ENCODE measurements around the gene CDC42BPB.
A peak's percentile ranks its signal among the peaks of the same experiment; 100 is the strongest.

The CDC42BPB gene

GRCh38 chr14:103101963-103102688 lies 44.8 kb upstream of the CDC42BPB start:
- Histone ChIP-seq H3K79me2 (ENCODE audit: control insufficient read depth, low read length) (no peaks in the 10 kb centered on the region), H3K27me3 (ENCODE audit: control insufficient read depth, low read length) (peaks cover 10% of the 10 kb centered on the region), H3K9me2 (replicated peaks; ENCODE audit: control insufficient read depth, low read length) (no peaks in the 10 kb centered on the region), H3F3A (ENCODE audit: control insufficient read depth, insufficient read depth) (no peaks in the 10 kb centered on the region), H3K36me3 (ENCODE audit: control insufficient read depth, low read length) (no peaks in the 10 kb centered on the region), H4K20me1 (ENCODE audit: control insufficient read depth, insufficient read depth, low read depth, low read length) (no peaks in the 10 kb centered on the region), H3K4me3 (ENCODE audit: low read length) (no peak overlapping the region), H3K4me2 (ENCODE audit: low read length) (no peak overlapping the region), H3K9me3 (ENCODE audit: control insufficient read depth, insufficient read depth, low read length) (no peaks in the 10 kb centered on the region), H3K4me1 (ENCODE audit: control insufficient read depth, low read length) (peaks cover 42% of the 10 kb centered on the region), H3K27ac (ENCODE audit: low read depth, low read length) (no peak overlapping the region)
- TF ChIP-seq CTCF (IDR thresholded peaks at IDR 0.05; ENCODE audit: low read depth, low read length, poor library complexity, severe bottlenecking) (no peak), EZH2phosphoT487 (IDR thresholded peaks at IDR 0.05; ENCODE audit: borderline replicate concordance, low read length) (no peak)

DNA sequence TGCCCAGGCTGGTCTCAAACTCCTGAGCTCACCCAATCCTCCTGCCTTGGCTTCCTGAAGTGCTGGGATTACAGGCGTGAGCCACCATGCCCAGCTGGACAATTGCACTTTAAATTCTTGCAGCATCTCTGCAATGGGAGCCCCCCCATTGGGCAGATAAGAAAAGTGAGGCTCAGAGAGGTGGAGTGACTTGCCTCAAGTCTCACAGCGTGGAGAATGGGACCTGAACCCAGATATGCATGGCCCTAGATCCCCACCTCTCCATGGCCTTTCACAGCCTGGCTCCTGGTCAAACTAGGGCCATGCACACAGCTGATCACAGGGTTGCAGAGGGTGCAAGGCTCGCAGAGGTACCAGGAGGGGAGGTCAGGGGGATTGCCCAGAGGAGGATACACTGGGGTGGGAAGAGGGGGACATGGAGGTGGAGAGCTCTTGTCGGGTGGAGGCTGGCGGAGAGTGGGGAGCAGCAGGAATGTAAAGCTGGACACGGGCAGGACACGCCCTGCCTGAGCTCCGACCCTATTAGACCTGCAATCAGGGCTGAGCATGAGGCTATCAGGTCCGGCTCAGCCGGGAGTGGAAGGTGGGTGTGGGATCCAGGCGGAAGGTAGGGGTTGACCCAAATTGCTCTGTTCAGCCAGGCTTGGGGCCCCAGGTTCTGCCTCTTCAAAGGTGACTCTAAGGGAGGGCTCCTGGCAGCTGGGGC lies 44.1 kb upstream of the CDC42BPB start:
- H3K4me1 ChIP-seq (ENCODE audit: control insufficient read depth, low read length), result peaks cover 34% of the 10 kb centered on the region
- H3K9me2 ChIP-seq (replicated peaks; ENCODE audit: control insufficient read depth, low read length), result no peaks in the 10 kb centered on the region
- H4K20me1 ChIP-seq (ENCODE audit: control insufficient read depth, insufficient read depth, low read depth, low read length), result no peaks in the 10 kb centered on the region
- H3K4me3 ChIP-seq (ENCODE audit: low read length), result no peak overlapping the region
- no peak overlapping the region for H3K4me2 ChIP-seq (ENCODE audit: low read length)
- no peaks in the 10 kb centered on the region for H3K79me2 ChIP-seq (ENCODE audit: control insufficient read depth, low read length)
- no peaks in the 10 kb centered on the region for H3K36me3 ChIP-seq (ENCODE audit: control insufficient read depth, low read length)
- peaks cover 10% of the 10 kb centered on the region for H3K27me3 ChIP-seq (ENCODE audit: control insufficient read depth, low read length)
- no peak overlapping the region for H3K27ac ChIP-seq (ENCODE audit: low read depth, low read length)
- no peaks in the 10 kb centered on the region for H3K9me3 ChIP-seq (ENCODE audit: control insufficient read depth, insufficient read depth, low read length)
- no peaks in the 10 kb centered on the region for H3F3A ChIP-seq (ENCODE audit: control insufficient read depth, insufficient read depth)
- TF ChIP-seq EZH2phosphoT487 (IDR thresholded peaks at IDR 0.05; ENCODE audit: borderline replicate concordance, low read length) (no peak), CTCF (IDR thresholded peaks at IDR 0.05; ENCODE audit: low read depth, low read length, poor library complexity, severe bottlenecking) (no peak)

DNA sequence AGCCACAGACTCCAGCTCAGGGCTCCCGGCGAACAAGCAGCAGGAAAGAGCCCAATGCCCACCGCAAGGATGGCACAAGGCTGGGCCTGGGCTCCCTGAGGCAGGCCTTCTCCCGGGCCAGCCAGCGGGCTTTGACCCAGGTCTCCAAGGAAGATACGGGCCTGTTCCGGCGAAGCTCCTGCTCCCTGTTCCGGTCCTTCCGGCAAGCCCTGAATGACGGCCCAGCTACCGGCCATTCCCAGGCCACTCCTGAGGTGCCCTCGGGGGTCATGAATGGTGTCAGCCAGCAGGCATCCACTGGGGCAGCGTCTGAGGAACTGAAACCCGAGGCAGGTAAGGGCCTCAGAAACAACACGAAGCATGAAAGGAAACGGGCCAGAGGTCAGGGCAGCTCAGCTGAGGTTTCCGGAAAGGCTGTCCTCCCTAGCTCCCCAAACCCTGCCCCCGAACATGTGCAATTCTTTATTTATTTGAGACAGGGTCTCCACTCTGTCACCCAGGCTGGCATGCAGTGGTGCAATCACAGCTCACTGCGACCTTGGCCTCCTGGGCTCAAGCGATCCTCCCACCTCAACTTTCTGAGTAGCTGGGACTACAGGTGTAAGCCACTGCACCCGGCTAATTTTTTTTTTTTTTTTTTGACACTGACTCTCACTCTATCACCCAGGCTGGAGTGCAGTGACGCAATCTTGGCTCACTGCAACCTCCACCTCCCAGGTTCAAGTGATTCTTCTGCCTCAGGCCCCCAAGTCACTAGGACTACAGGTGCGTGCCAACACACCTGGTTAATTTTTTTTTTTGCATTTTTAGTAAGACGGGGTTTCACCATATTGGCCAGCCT lies 43.2 kb upstream of the CDC42BPB start:
- H3K9me3 ChIP-seq (ENCODE audit: control insufficient read depth, insufficient read depth, low read length), result no peaks in the 10 kb centered on the region
- H3F3A ChIP-seq (ENCODE audit: control insufficient read depth, insufficient read depth), result no peaks in the 10 kb centered on the region
- no peaks in the 10 kb centered on the region for H4K20me1 ChIP-seq (ENCODE audit: control insufficient read depth, insufficient read depth, low read depth, low read length)
- no peak overlapping the region for H3K27ac ChIP-seq (ENCODE audit: low read depth, low read length)
- TF ChIP-seq EZH2phosphoT487 (IDR thresholded peaks at IDR 0.05; ENCODE audit: borderline replicate concordance, low read length), result no peak
- TF ChIP-seq CTCF (IDR thresholded peaks at IDR 0.05; ENCODE audit: low read depth, low read length, poor library complexity, severe bottlenecking), result no peak
- H3K9me2 ChIP-seq (replicated peaks; ENCODE audit: control insufficient read depth, low read length), result no peaks in the 10 kb centered on the region
- peaks cover 10% of the 10 kb centered on the region for H3K27me3 ChIP-seq (ENCODE audit: control insufficient read depth, low read length)
- no peak overlapping the region for H3K4me3 ChIP-seq (ENCODE audit: low read length)
- H3K36me3 ChIP-seq (ENCODE audit: control insufficient read depth, low read length), result no peaks in the 10 kb centered on the region
- peaks cover 25% of the 10 kb centered on the region for H3K4me1 ChIP-seq (ENCODE audit: control insufficient read depth, low read length)
- peak overlapping the region; percentile 19 for H3K4me2 ChIP-seq (ENCODE audit: low read length)
- no peaks in the 10 kb centered on the region for H3K79me2 ChIP-seq (ENCODE audit: control insufficient read depth, low read length)

Measured in DOHH2 (cell line).